ENCODE measurements around the gene APBA2. TPM values are rescaled to one million over a fixed set of nuclear protein-coding genes. Genes with fewer than 3 reads are reported as not detected.

Gene APBA2
- total RNA-seq, 2 donors from 2014 or later = 11.8 to 16.4 TPM

GRCh38 chr15:28901987-28902745 lies 16.4 kb downstream of the APBA2 start:
- Mint-ChIP-seq H3K36me3 (no peaks in the 10 kb centered on the region), H3K9me3 (no peaks in the 10 kb centered on the region), H3K27ac (no peak overlapping the region)
- no peak for ATAC-seq
- peak in 1 of 2 donors; percentile 28 for DNase-seq (ENCODE audit: low spot score in 2 of 2)

- DNase-seq (ENCODE audit: low spot score in 2 of 2) (peak in 1 of 2 donors; percentile 2), ATAC-seq (no peak)
- no peaks in the 10 kb centered on the region for H3K36me3 Mint-ChIP-seq
- H3K9me3 Mint-ChIP-seq = no peaks in the 10 kb centered on the region
- H3K27ac Mint-ChIP-seq = no peak overlapping the region
These were observed 17.1 kb downstream of the APBA2 start for GRCh38 chr15:28902856-28903255.

- no peak for ATAC-seq
- H3K36me3 Mint-ChIP-seq = no peaks in the 10 kb centered on the region
- no peak for DNase-seq (ENCODE audit: low spot score in 2 of 2)
- H3K9me3 Mint-ChIP-seq = no peaks in the 10 kb centered on the region
- H3K27ac Mint-ChIP-seq = no peak overlapping the region
These were observed 17.8 kb downstream of the APBA2 start for GRCh38 chr15:28903555-28903954.

- DNase-seq (ENCODE audit: low spot score in 2 of 2) (no peak), ATAC-seq (no peak)
- no peaks in the 10 kb centered on the region for H3K36me3 Mint-ChIP-seq
- H3K9me3 Mint-ChIP-seq = no peaks in the 10 kb centered on the region
- H3K27ac Mint-ChIP-seq = peak overlapping the region in 1 of 2 donors; percentile 29
These were observed 18.2 kb downstream of the APBA2 start for GRCh38 chr15:28904003-28904402.

GRCh38 chr15:28904541-28905315 lies 19.0 kb downstream of the APBA2 start:
- ATAC-seq (no peak), DNase-seq (ENCODE audit: low spot score in 2 of 2) (no peak)
- Mint-ChIP-seq H3K36me3 (no peaks in the 10 kb centered on the region), H3K27ac (peak overlapping the region; percentile 29 to 78), H3K9me3 (no peaks in the 10 kb centered on the region)

GRCh38 chr15:28907338-28907960 lies 21.7 kb downstream of the APBA2 start:
- peak in 1 of 2 donors; percentile 72 for ATAC-seq
- peak in 1 of 2 donors; percentile 6 for DNase-seq (ENCODE audit: low spot score in 2 of 2)
- H3K27ac Mint-ChIP-seq = no peak overlapping the region
- H3K36me3 Mint-ChIP-seq = no peaks in the 10 kb centered on the region
- H3K9me3 Mint-ChIP-seq = no peaks in the 10 kb centered on the region

GRCh38 chr15:28909958-28910500 lies 24.3 kb downstream of the APBA2 start:
- Mint-ChIP-seq H3K36me3 (no peaks in the 10 kb centered on the region), H3K9me3 (no peaks in the 10 kb centered on the region), H3K27ac (no peak overlapping the region)
- ATAC-seq = no peak
- peak in 1 of 2 donors; percentile 18 for DNase-seq (ENCODE audit: low spot score in 2 of 2)

GRCh38 chr15:28911310-28911931 lies 25.6 kb downstream of the APBA2 start:
- DNase-seq (ENCODE audit: low spot score in 2 of 2) (peak in 1 of 2 donors; percentile 31), ATAC-seq (no peak)
- Mint-ChIP-seq H3K9me3 (no peaks in the 10 kb centered on the region), H3K36me3 (no peaks in the 10 kb centered on the region), H3K27ac (no peak overlapping the region)

GRCh38 chr15:28912422-28912821 lies 26.6 kb downstream of the APBA2 start:
- ATAC-seq (peak; percentile 28 to 34), DNase-seq (ENCODE audit: low spot score in 2 of 2) (peak in 1 of 2 donors; percentile 20)
- Mint-ChIP-seq H3K36me3 (no peaks in the 10 kb centered on the region), H3K9me3 (no peaks in the 10 kb centered on the region), H3K27ac (no peak overlapping the region)

- no peaks in the 10 kb centered on the region for H3K36me3 Mint-ChIP-seq
- ATAC-seq (no peak), DNase-seq (ENCODE audit: low spot score in 2 of 2) (peak in 1 of 2 donors; percentile 42)
These were observed 27.5 kb downstream of the APBA2 start for GRCh38 chr15:28913171-28913765.

GRCh38 chr15:28914046-28914445 lies 28.3 kb downstream of the APBA2 start:
- DNase-seq (ENCODE audit: low spot score in 2 of 2) = peak in 1 of 2 donors; percentile 31

More at GRCh38 chr15:28913171-28913765, 27.5 kb downstream of the APBA2 start:
- H3K9me3 Mint-ChIP-seq = no peaks in the 10 kb centered on the region
- no peak overlapping the region for H3K27ac Mint-ChIP-seq

GRCh38 chr15:28914483-28915023 lies 28.8 kb downstream of the APBA2 start:
- Mint-ChIP-seq H3K27ac (no peak overlapping the region), H3K9me3 (no peaks in the 10 kb centered on the region)
- no peak for ATAC-seq

More at GRCh38 chr15:28914046-28914445, 28.3 kb downstream of the APBA2 start:
- H3K9me3 Mint-ChIP-seq = no peaks in the 10 kb centered on the region
- H3K27ac Mint-ChIP-seq = no peak overlapping the region
- no peaks in the 10 kb centered on the region for H3K36me3 Mint-ChIP-seq
- no peak for ATAC-seq

GRCh38 chr15:28915041-28915810 lies 29.5 kb downstream of the APBA2 start:
- no peaks in the 10 kb centered on the region for H3K36me3 Mint-ChIP-seq
- peak; percentile 37 to 51 for ATAC-seq
- no peaks in the 10 kb centered on the region for H3K9me3 Mint-ChIP-seq
- H3K27ac Mint-ChIP-seq = no peak overlapping the region
- peak in 1 of 2 donors; percentile 1 for DNase-seq (ENCODE audit: low spot score in 2 of 2)

More at GRCh38 chr15:28914483-28915023, 28.8 kb downstream of the APBA2 start:
- no peaks in the 10 kb centered on the region for H3K36me3 Mint-ChIP-seq
- DNase-seq (ENCODE audit: low spot score in 2 of 2) = peak in 1 of 2 donors; percentile 41

GRCh38 chr15:28915935-28916334 lies 30.2 kb downstream of the APBA2 start:
- Mint-ChIP-seq H3K27ac (no peak overlapping the region), H3K36me3 (no peaks in the 10 kb centered on the region), H3K9me3 (no peaks in the 10 kb centered on the region)
- ATAC-seq (no peak), DNase-seq (ENCODE audit: low spot score in 2 of 2) (peak in 1 of 2 donors; percentile 35)

GRCh38 chr15:28917791-28918140 lies 32.0 kb downstream of the APBA2 start:
- no peaks in the 10 kb centered on the region for H3K9me3 Mint-ChIP-seq
- DNase-seq (ENCODE audit: low spot score in 2 of 2) = no peak
- no peak overlapping the region for H3K27ac Mint-ChIP-seq
- no peak for ATAC-seq
- H3K36me3 Mint-ChIP-seq = peaks cover 3 to 4% of the 10 kb centered on the region in 2 donors

All from activated naive CD4-positive, alpha-beta T cell treated with anti-CD3 and anti-CD28 coated beads, Interleukin-2, amount 50 U/mL, for 72 hours (primary cell).